K562 (cell line): ENCODE results near the gene RUNX3. TPM values are rescaled to one million over a fixed set of nuclear protein-coding genes. Genes with fewer than 3 reads are reported as not detected.

Experiments
- HMGXB4 ChIP-seq: sonication (generic); formaldehyde crosslinking; IDR thresholded peaks from 2 replicates; pipeline ENCODE4 v1.8.1; 2023; ENCODE audit warnings: mild to moderate bottlenecking, missing genetic modification reagents
- IFI16 ChIP-seq: fragments of 250-450 bp; sonication (Bioruptor Pico); IDR thresholded peaks from 2 replicates; pipeline ENCODE4 v2.1.2; 2022; ENCODE audit warnings: mild to moderate bottlenecking, inconsistent platforms
- RREB1 ChIP-seq: fragments of 250-450 bp; sonication (Bioruptor Pico); IDR thresholded peaks from 2 replicates; pipeline ENCODE4 v1.4.0; 2020
- polyA plus RNA-seq, 8 experiments: library from polyadenylated mRNA; depleted of rRNA in 4 of 8; stranded (reverse) in 5 of 8; unstranded in 3 of 8; fragments of >200 nt; fragmentation: Nextera tagmentation in 2 of 8; fragmentation: Illumina TruSeq in 1 of 8; extraction: Ambion mirVana in 2 of 8; extraction: Trizol in 1 of 8; gene quantifications; 2 replicates each; pipeline versions ENCODE4 v1.2.1 to v1.2.3, GENCODE V29; 2011 to 2014; ENCODE audit warnings: inconsistent platforms in 1 of 8, missing spikeins in 1 of 8
- total RNA-seq, 7 experiments: library from RNA; depleted of rRNA in 6 of 7; stranded (reverse); fragments of >200 nt in 6 of 7; fragmentation: Illumina TruSeq in 2 of 7; extraction: Trizol in 2 of 7; gene quantifications; 2 replicates each; pipeline versions ENCODE4 v1.2.1 to v1.2.3, GENCODE V29; 2011 to 2021; ENCODE audit warnings: low replicate concordance in 1 of 7

The RUNX3 gene
- total and polyA plus RNA-seq, 9 of the 15 experiments (the other 6 are each of a cell fraction or from before 2014, with no cell fraction given), result 0.01 to 0.64 (median 0.09) TPM

- TF ChIP-seq HMGXB4 (CRISPR knock-in tag) (no peak), IFI16 (CRISPR knock-in tag) (no peak), RREB1 (CRISPR knock-in tag) (no peak)
These were observed 74.6 kb downstream of the RUNX3 start (continued) for GRCh38 chr1:24855474-24855873.
